ENCODE data around the gene MKX.

GRCh38 chr10:27696466-27696865 is 49.2 kb downstream of the MKX start:
- TF ChIP-seq CTCF (IDR thresholded peaks at IDR 0.05) (no peak), POLR2A (IDR thresholded peaks at IDR 0.05) (no peak), EP300 (IDR thresholded peaks at IDR 0.05) (no peak)

All from tibial nerve (tissue), 4 donors.